ENCODE results near the gene ARHGAP20. TPM values are rescaled to one million over a fixed set of nuclear protein-coding genes. Genes with fewer than 3 reads are reported as not detected.
A peak's percentile ranks its signal among the peaks of the same experiment; 100 is the strongest.

Gene ARHGAP20
- total RNA-seq, 1 donor from 2014 or later = 0.62 TPM

GRCh38 chr11:110679323-110679975 is 32.8 kb downstream of the ARHGAP20 start:
- DNase-seq (ENCODE audit: low spot score) = no peak
- Mint-ChIP-seq H3K4me1 (ENCODE audit: low read depth) (peaks cover 13% of the 10 kb centered on the region), H3K9me3 (ENCODE audit: low read depth) (no peaks in the 10 kb centered on the region), H3K27ac (ENCODE audit: unreplicated experiment) (peak overlapping the region; percentile 43), H3K4me3 (ENCODE audit: unreplicated experiment) (no peak overlapping the region), H3K36me3 (ENCODE audit: low read depth) (no peaks in the 10 kb centered on the region), H3K27me3 (ENCODE audit: low read depth) (no peaks in the 10 kb centered on the region)
- TF ChIP-seq CTCF (IDR thresholded peaks at IDR 0.05) = no peak

GRCh38 chr11:110675548-110675947 is 36.7 kb downstream of the ARHGAP20 start:
- H3K4me1 Mint-ChIP-seq (ENCODE audit: low read depth) = peaks cover 6% of the 10 kb centered on the region
- H3K4me3 Mint-ChIP-seq (ENCODE audit: unreplicated experiment) = no peak overlapping the region
- H3K36me3 Mint-ChIP-seq (ENCODE audit: low read depth) = peaks cover 1% of the 10 kb centered on the region
- no peak for TF ChIP-seq CTCF (IDR thresholded peaks at IDR 0.05)
- H3K27ac Mint-ChIP-seq (ENCODE audit: unreplicated experiment) = no peak overlapping the region
- DNase-seq (ENCODE audit: low spot score) = peak; percentile 71
- H3K9me3 Mint-ChIP-seq (ENCODE audit: low read depth) = peaks cover 16% of the 10 kb centered on the region
- peaks cover 3% of the 10 kb centered on the region for H3K27me3 Mint-ChIP-seq (ENCODE audit: low read depth)

GRCh38 chr11:110665689-110666465 is 46.4 kb downstream of the ARHGAP20 start:
- Mint-ChIP-seq H3K27me3 (ENCODE audit: low read depth) (no peaks in the 10 kb centered on the region), H3K4me3 (ENCODE audit: unreplicated experiment) (no peak overlapping the region), H3K36me3 (ENCODE audit: low read depth) (peaks cover 4% of the 10 kb centered on the region), H3K9me3 (ENCODE audit: low read depth) (peaks cover 15% of the 10 kb centered on the region), H3K27ac (ENCODE audit: unreplicated experiment) (no peak overlapping the region), H3K4me1 (ENCODE audit: low read depth) (no peaks in the 10 kb centered on the region)
- no peak for TF ChIP-seq CTCF (IDR thresholded peaks at IDR 0.05)
- DNase-seq (ENCODE audit: low spot score) = no peak

GRCh38 chr11:110655967-110656366 is 56.3 kb downstream of the ARHGAP20 start:
- H3K27ac Mint-ChIP-seq (ENCODE audit: unreplicated experiment) = no peak overlapping the region
- TF ChIP-seq CTCF (IDR thresholded peaks at IDR 0.05) = no peak
- no peak for DNase-seq (ENCODE audit: low spot score)
- no peaks in the 10 kb centered on the region for H3K4me1 Mint-ChIP-seq (ENCODE audit: low read depth)
- H3K4me3 Mint-ChIP-seq (ENCODE audit: unreplicated experiment) = no peak overlapping the region
- peaks cover 27% of the 10 kb centered on the region for H3K9me3 Mint-ChIP-seq (ENCODE audit: low read depth)
- H3K27me3 Mint-ChIP-seq (ENCODE audit: low read depth) = no peaks in the 10 kb centered on the region
- H3K36me3 Mint-ChIP-seq (ENCODE audit: low read depth) = peaks cover 12% of the 10 kb centered on the region

GRCh38 chr11:110654456-110654855 is 57.8 kb downstream of the ARHGAP20 start:
- no peaks in the 10 kb centered on the region for H3K27me3 Mint-ChIP-seq (ENCODE audit: low read depth)
- DNase-seq (ENCODE audit: low spot score) = no peak
- H3K9me3 Mint-ChIP-seq (ENCODE audit: low read depth) = peaks cover 33% of the 10 kb centered on the region
- no peaks in the 10 kb centered on the region for H3K4me1 Mint-ChIP-seq (ENCODE audit: low read depth)
- no peak for TF ChIP-seq CTCF (IDR thresholded peaks at IDR 0.05)
- H3K36me3 Mint-ChIP-seq (ENCODE audit: low read depth) = peaks cover 14% of the 10 kb centered on the region
- H3K4me3 Mint-ChIP-seq (ENCODE audit: unreplicated experiment) = no peak overlapping the region
- no peak overlapping the region for H3K27ac Mint-ChIP-seq (ENCODE audit: unreplicated experiment)

Measured in chondrocyte (in vitro differentiated cells).